ENCODE results near the gene DNAH6.

GRCh38 chr2:84731185-84731584, 214.9 kb downstream of the DNAH6 start:
- TF ChIP-seq, protein P1, sequence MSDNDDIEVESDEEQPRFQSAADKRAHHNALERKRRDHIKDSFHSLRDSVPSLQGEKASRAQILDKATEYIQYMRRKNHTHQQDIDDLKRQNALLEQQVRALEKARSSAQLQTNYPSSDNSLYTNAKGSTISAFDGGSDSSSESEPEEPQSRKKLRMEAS (IDR thresholded peaks at IDR 0.05), result no peak
- TF ChIP-seq ELK1 (IDR thresholded peaks at IDR 0.05; ENCODE audit: low read depth, low read length) (no peak), POLR2A (IDR thresholded peaks at IDR 0.05; ENCODE audit: low read length) (no peak), ZNF302 (CRISPR knock-in tag; IDR thresholded peaks at IDR 0.05) (no peak), GATA3 (IDR thresholded peaks at IDR 0.05; ENCODE audit: borderline replicate concordance) (no peak), RAD21 (conservative IDR thresholded peaks at IDR 0.05 in 1 of 2, IDR thresholded peaks at IDR 0.05 in 1 of 2) (no peak), CTCF (IDR thresholded peaks at IDR 0.05) (no peak), ESRRA (IDR thresholded peaks at IDR 0.05; ENCODE audit: borderline replicate concordance, low read length) (no peak), EP300 (IDR thresholded peaks at IDR 0.05) (no peak), HDAC2 (IDR thresholded peaks at IDR 0.05) (no peak)
- TF ChIP-seq, protein P2, sequence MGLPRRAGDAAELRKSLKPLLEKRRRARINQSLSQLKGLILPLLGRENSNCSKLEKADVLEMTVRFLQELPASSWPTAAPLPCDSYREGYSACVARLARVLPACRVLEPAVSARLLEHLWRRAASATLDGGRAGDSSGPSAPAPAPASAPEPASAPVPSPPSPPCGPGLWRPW (IDR thresholded peaks at IDR 0.05), result no peak

Data from A549 (cell line).